Stimulated activated naive CD8-positive, alpha-beta T cell treated with anti-CD3 and anti-CD28 coated beads, Interleukin-15, amount 100 ng/mL, for 72 hours (primary cell): Measurements from ENCODE around the gene DKK3.

ENCODE experiments used
- ATAC-seq: fragments of 150-1000 bp; cut with Tn5 transposase; 2 replicates; pipeline ENCODE4 v1.10.0; 2021; ENCODE audit warnings: mild to moderate bottlenecking, moderate library complexity
- DNase-seq, 2 donors: peaks; one replicate each; pipeline ENCODE4 v3.0.0; 2021 to 2022
- H3K27ac Mint-ChIP-seq, 2 donors: one replicate each; pipeline ENCODE4 v1.8.0; 2022; ENCODE audit warnings: mild to moderate bottlenecking in 2 of 2, mixed read lengths in 2 of 2, moderate library complexity in 2 of 2
- H3K27me3 Mint-ChIP-seq: one replicate; pipeline ENCODE4 v1.8.0; 2022; ENCODE audit warnings: mixed read lengths
- H3K4me1 Mint-ChIP-seq: one replicate; pipeline ENCODE4 v1.8.0; 2022; ENCODE audit warnings: mild to moderate bottlenecking, mixed read lengths
- H3K4me3 Mint-ChIP-seq, 2 donors: one replicate each; pipeline ENCODE4 v1.8.0; 2022; ENCODE audit warnings: mild to moderate bottlenecking in 2 of 2, mixed read lengths in 2 of 2, moderate library complexity in 1 of 2
- H3K9me3 Mint-ChIP-seq, 2 donors: one replicate each; pipeline ENCODE4 v1.8.0; 2022; ENCODE audit warnings: mixed read lengths in 2 of 2

The DKK3 gene

GRCh38 chr11:11982461-11982860 is 26.0 kb downstream of the DKK3 start:
- Mint-ChIP-seq H3K27ac (no peak overlapping the region), H3K4me3 (no peak overlapping the region), H3K9me3 (no peaks in the 10 kb centered on the region), H3K4me1 (peaks cover under 1% of the 10 kb centered on the region), H3K27me3 (no peaks in the 10 kb centered on the region)
- no peak for ATAC-seq
- no peak for DNase-seq

GRCh38 chr11:11981840-11982239 is 26.6 kb downstream of the DKK3 start:
- H3K27me3 Mint-ChIP-seq: no peaks in the 10 kb centered on the region
- ATAC-seq: no peak
- no peaks in the 10 kb centered on the region for H3K9me3 Mint-ChIP-seq
- DNase-seq: no peak
- no peak overlapping the region for H3K27ac Mint-ChIP-seq
- H3K4me3 Mint-ChIP-seq: no peak overlapping the region
- H3K4me1 Mint-ChIP-seq: no peaks in the 10 kb centered on the region

- DNase-seq (no peak), ATAC-seq (no peak)
- H3K27me3 Mint-ChIP-seq: no peaks in the 10 kb centered on the region
- H3K4me3 Mint-ChIP-seq: no peak overlapping the region
- H3K9me3 Mint-ChIP-seq: no peaks in the 10 kb centered on the region
- no peak overlapping the region for H3K27ac Mint-ChIP-seq
- H3K4me1 Mint-ChIP-seq: no peaks in the 10 kb centered on the region
These were observed 27.1 kb downstream of the DKK3 start for GRCh38 chr11:11981364-11981763.

- DNase-seq: no peak
These were observed 27.6 kb downstream of the DKK3 start for GRCh38 chr11:11980841-11981308.

GRCh38 chr11:11980200-11980599 is 28.2 kb downstream of the DKK3 start:
- Mint-ChIP-seq H3K4me3 (no peak overlapping the region), H3K9me3 (no peaks in the 10 kb centered on the region), H3K27ac (no peak overlapping the region), H3K27me3 (no peaks in the 10 kb centered on the region), H3K4me1 (no peaks in the 10 kb centered on the region)
- ATAC-seq (no peak), DNase-seq (no peak)

More at GRCh38 chr11:11980841-11981308, 27.6 kb downstream of the DKK3 start:
- Mint-ChIP-seq H3K4me3 (no peak overlapping the region), H3K4me1 (no peaks in the 10 kb centered on the region), H3K27ac (no peak overlapping the region), H3K9me3 (no peaks in the 10 kb centered on the region), H3K27me3 (no peaks in the 10 kb centered on the region)
- ATAC-seq: no peak

GRCh38 chr11:11979488-11980117 is 28.8 kb downstream of the DKK3 start:
- Mint-ChIP-seq H3K4me1 (no peaks in the 10 kb centered on the region), H3K9me3 (no peaks in the 10 kb centered on the region), H3K4me3 (no peak overlapping the region), H3K27ac (peak overlapping the region in 1 of 2 donors; percentile 39), H3K27me3 (no peaks in the 10 kb centered on the region)
- no peak for ATAC-seq
- no peak for DNase-seq

- ATAC-seq (no peak), DNase-seq (no peak)
- Mint-ChIP-seq H3K4me1 (no peaks in the 10 kb centered on the region), H3K27me3 (no peaks in the 10 kb centered on the region), H3K9me3 (no peaks in the 10 kb centered on the region), H3K4me3 (no peak overlapping the region), H3K27ac (no peak overlapping the region)
These were observed 29.5 kb downstream of the DKK3 start for GRCh38 chr11:11978792-11979487.

- no peak for DNase-seq
- Mint-ChIP-seq H3K27ac (no peak overlapping the region), H3K27me3 (no peaks in the 10 kb centered on the region), H3K9me3 (no peaks in the 10 kb centered on the region), H3K4me1 (no peaks in the 10 kb centered on the region), H3K4me3 (no peak overlapping the region)
- ATAC-seq: no peak
These were observed 30.3 kb downstream of the DKK3 start for GRCh38 chr11:11978098-11978637.

GRCh38 chr11:11977206-11977938 is 31.1 kb downstream of the DKK3 start:
- no peak overlapping the region for H3K27ac Mint-ChIP-seq
- no peaks in the 10 kb centered on the region for H3K9me3 Mint-ChIP-seq
- no peak overlapping the region for H3K4me3 Mint-ChIP-seq
- no peaks in the 10 kb centered on the region for H3K27me3 Mint-ChIP-seq
- ATAC-seq (no peak), DNase-seq (no peak)
- H3K4me1 Mint-ChIP-seq: no peaks in the 10 kb centered on the region

- H3K9me3 Mint-ChIP-seq: no peaks in the 10 kb centered on the region
- no peaks in the 10 kb centered on the region for H3K27me3 Mint-ChIP-seq
- no peak overlapping the region for H3K4me3 Mint-ChIP-seq
- ATAC-seq (no peak), DNase-seq (no peak)
- no peaks in the 10 kb centered on the region for H3K4me1 Mint-ChIP-seq
- H3K27ac Mint-ChIP-seq: peak overlapping the region in 1 of 2 donors; percentile 90
These were observed 31.8 kb downstream of the DKK3 start for GRCh38 chr11:11976481-11977127.

GRCh38 chr11:11975201-11976092 is 33.0 kb downstream of the DKK3 start:
- no peak for ATAC-seq
- Mint-ChIP-seq H3K27ac (no peak overlapping the region), H3K9me3 (no peaks in the 10 kb centered on the region)

GRCh38 chr11:11973866-11974265 is 34.6 kb downstream of the DKK3 start:
- Mint-ChIP-seq H3K9me3 (no peaks in the 10 kb centered on the region), H3K4me3 (no peak overlapping the region), H3K27me3 (peaks cover 10% of the 10 kb centered on the region), H3K4me1 (no peaks in the 10 kb centered on the region), H3K27ac (no peak overlapping the region)
- no peak for ATAC-seq
- no peak for DNase-seq

More at GRCh38 chr11:11975201-11976092, 33.0 kb downstream of the DKK3 start:
- H3K4me3 Mint-ChIP-seq: no peak overlapping the region
- no peak for DNase-seq
- H3K27me3 Mint-ChIP-seq: peaks cover under 1% of the 10 kb centered on the region
- no peaks in the 10 kb centered on the region for H3K4me1 Mint-ChIP-seq

- Mint-ChIP-seq H3K4me3 (no peak overlapping the region), H3K4me1 (no peaks in the 10 kb centered on the region), H3K9me3 (no peaks in the 10 kb centered on the region), H3K27ac (no peak overlapping the region), H3K27me3 (peaks cover 10% of the 10 kb centered on the region)
- ATAC-seq: no peak
- DNase-seq: no peak
These were observed 35.0 kb downstream of the DKK3 start for GRCh38 chr11:11973361-11973800.

- DNase-seq (no peak), ATAC-seq (no peak)
- H3K27ac Mint-ChIP-seq: no peak overlapping the region
- no peaks in the 10 kb centered on the region for H3K4me1 Mint-ChIP-seq
- peaks cover 10% of the 10 kb centered on the region for H3K27me3 Mint-ChIP-seq
- no peaks in the 10 kb centered on the region for H3K9me3 Mint-ChIP-seq
- H3K4me3 Mint-ChIP-seq: no peak overlapping the region
These were observed 35.6 kb downstream of the DKK3 start for GRCh38 chr11:11972730-11973341.
